H9 (cell line): ENCODE results near the gene NUDT3. TPM values are rescaled to one million over a fixed set of nuclear protein-coding genes. Genes with fewer than 3 reads are reported as not detected.

Experiments
- DNase-seq: peaks from one replicate; pipeline ENCODE4 v3.0.0-alpha.2; 2017
- H2AFZ ChIP-seq: one replicate; pipeline ENCODE4 v1.6.1; 2013; ENCODE audit warnings: mild to moderate bottlenecking, low read length, control low read depth, moderate library complexity
- H2AK5ac ChIP-seq: 2 replicates; pipeline ENCODE4 v1.6.1; 2013; ENCODE audit warnings: low read length, control low read depth, mixed read lengths; ENCODE audit not compliant: insufficient read length
- H2BK120ac ChIP-seq: one replicate; pipeline ENCODE4 v1.6.1; 2013; ENCODE audit warnings: low read depth, mild to moderate bottlenecking, low read length, control low read depth, inconsistent platforms; ENCODE audit not compliant: poor library complexity, severe bottlenecking
- H2BK12ac ChIP-seq: 2 replicates; pipeline ENCODE4 v1.6.1; 2013; ENCODE audit warnings: low read length, control low read depth, mixed read lengths, low read depth; ENCODE audit not compliant: insufficient read length
- H2BK15ac ChIP-seq: 2 replicates; pipeline ENCODE4 v1.6.1; 2013; ENCODE audit warnings: low read depth, low read length, control low read depth
- H2BK20ac ChIP-seq: one replicate; pipeline ENCODE4 v1.6.1; 2013; ENCODE audit warnings: low read depth, mild to moderate bottlenecking, low read length, control low read depth, inconsistent platforms; ENCODE audit not compliant: poor library complexity, severe bottlenecking
- H2BK5ac ChIP-seq: 2 replicates; pipeline ENCODE4 v1.6.1; 2013; ENCODE audit warnings: low read length, control low read depth, mixed read lengths; ENCODE audit not compliant: insufficient read length
- H3K14ac ChIP-seq: 2 replicates; pipeline ENCODE4 v1.6.1; 2013; ENCODE audit warnings: low read length, control low read depth; ENCODE audit not compliant: insufficient read depth
- H3K18ac ChIP-seq: 2 replicates; pipeline ENCODE4 v1.6.1; 2013; ENCODE audit warnings: low read depth, mild to moderate bottlenecking, mixed read lengths, low read length, control low read depth; ENCODE audit not compliant: insufficient read length
- H3K23ac ChIP-seq: 2 replicates; pipeline ENCODE4 v1.6.1; 2013; ENCODE audit warnings: low read length, control low read depth, mixed read lengths, low read depth; ENCODE audit not compliant: insufficient read length
- H3K23me2 ChIP-seq: 2 replicates; pipeline ENCODE4 v1.6.1; 2013; ENCODE audit warnings: low read depth, mild to moderate bottlenecking, mixed read lengths, low read length, control low read depth; ENCODE audit not compliant: insufficient read length, poor library complexity, severe bottlenecking
- H3K27ac ChIP-seq: 2 replicates; pipeline ENCODE4 v1.5.1; 2013; ENCODE audit warnings: low read length, control low read depth, mixed read lengths, low read depth; ENCODE audit not compliant: insufficient read length
- H3K27me3 ChIP-seq: 2 replicates; pipeline ENCODE4 v1.6.1; 2013; ENCODE audit warnings: low read length, control low read depth, inconsistent platforms; ENCODE audit not compliant: insufficient read depth
- H3K4ac ChIP-seq: 2 replicates; pipeline ENCODE4 v1.6.1; 2013; ENCODE audit warnings: low read depth, mild to moderate bottlenecking, control low read depth, inconsistent platforms, low read length, moderate library complexity
- H3K4me1 ChIP-seq: 2 replicates; pipeline ENCODE4 v1.6.1; 2013; ENCODE audit warnings: low read length, control low read depth, inconsistent platforms; ENCODE audit not compliant: insufficient read depth
- H3K4me2 ChIP-seq: 2 replicates; pipeline ENCODE4 v1.6.1; 2013; ENCODE audit warnings: low read length, control low read depth, mixed read lengths; ENCODE audit not compliant: insufficient read length, insufficient read depth
- H3K56ac ChIP-seq: 2 replicates; pipeline ENCODE4 v1.6.1; 2013; ENCODE audit warnings: low read depth, mild to moderate bottlenecking, mixed read lengths, low read length, control low read depth; ENCODE audit not compliant: insufficient read length
- H3K79me1 ChIP-seq: 2 replicates; pipeline ENCODE4 v1.6.1; 2013; ENCODE audit warnings: low read depth, mild to moderate bottlenecking, moderate library complexity, low read length, control low read depth, inconsistent platforms; ENCODE audit not compliant: insufficient read depth, poor library complexity, severe bottlenecking
- H3K79me2 ChIP-seq: 2 replicates; pipeline ENCODE4 v1.6.1; 2013; ENCODE audit warnings: low read length, control low read depth, inconsistent platforms; ENCODE audit not compliant: insufficient read depth
- H3K9ac ChIP-seq: 2 replicates; pipeline ENCODE4 v1.6.1; 2013; ENCODE audit warnings: low read length, control low read depth, mixed read lengths; ENCODE audit not compliant: insufficient read length; ENCODE audit errors: extremely low read depth
- H3K9me3 ChIP-seq: one replicate; pipeline ENCODE4 v1.6.1; 2013; ENCODE audit warnings: low read depth, low read length, inconsistent platforms; ENCODE audit not compliant: control insufficient read depth
- H3T11ph ChIP-seq: one replicate; pipeline ENCODE4 v1.6.1; 2013; ENCODE audit warnings: mild to moderate bottlenecking, low read length, control low read depth, inconsistent platforms
- H4K20me1 ChIP-seq: one replicate; pipeline ENCODE4 v1.6.1; 2013; ENCODE audit not compliant: control insufficient read depth, insufficient read length, insufficient read depth
- H4K5ac ChIP-seq: 2 replicates; pipeline ENCODE4 v1.6.1; 2013; ENCODE audit warnings: low read depth, mild to moderate bottlenecking, mixed read lengths, low read length, control low read depth; ENCODE audit not compliant: insufficient read length
- H4K8ac ChIP-seq: replicated peaks from 2 replicates; pipeline ENCODE4 v1.6.1; 2013; ENCODE audit warnings: low read length, control low read depth, mixed read lengths, low read depth; ENCODE audit not compliant: insufficient read length
- H4K91ac ChIP-seq: 2 replicates; pipeline ENCODE4 v1.6.1; 2013; ENCODE audit warnings: low read depth, mild to moderate bottlenecking, moderate library complexity, mixed read lengths, low read length, control low read depth; ENCODE audit not compliant: insufficient read length
- H3K27ac Mint-ChIP-seq, 3 experiments: 2 replicates in 2 of 3; 3 replicates in 1 of 3; pipeline ENCODE4 v1.8.0; 2020 to 2021; ENCODE audit warnings: mixed read lengths in 3 of 3, mild to moderate bottlenecking in 1 of 3, moderate library complexity in 1 of 3
- H3K27me3 Mint-ChIP-seq: 2 replicates; pipeline ENCODE4 v1.8.0; 2021; ENCODE audit warnings: low read depth, mild to moderate bottlenecking, moderate library complexity, mixed read lengths
- H3K36me3 Mint-ChIP-seq, 3 experiments: 2 replicates in 2 of 3; 3 replicates in 1 of 3; pipeline ENCODE4 v1.8.0; 2020 to 2021; ENCODE audit warnings: low read depth in 3 of 3, mixed read lengths in 3 of 3; ENCODE audit not compliant: insufficient read depth in 1 of 3
- H3K4me1 Mint-ChIP-seq, 2 experiments: 2 replicates each; pipeline ENCODE4 v1.8.0; 2020; ENCODE audit warnings: mixed read lengths in 2 of 2
- H3K4me3 Mint-ChIP-seq, 2 experiments: 2 replicates in 1 of 2; 3 replicates in 1 of 2; pipeline ENCODE4 v1.8.0; 2020 to 2021; ENCODE audit warnings: mild to moderate bottlenecking in 2 of 2, mixed read lengths in 2 of 2, moderate library complexity in 1 of 2
- H3K9me3 Mint-ChIP-seq, 2 experiments: 2 replicates in 1 of 2; 3 replicates in 1 of 2; pipeline ENCODE4 v1.8.0; 2020; ENCODE audit warnings: mild to moderate bottlenecking in 2 of 2, mixed read lengths in 2 of 2, moderate library complexity in 1 of 2
- CTCF ChIP-seq: fragments of 200-600 bp; sonication (generic); conservative IDR thresholded peaks from 3 replicates; pipeline ENCODE4 v1.8.0; 2021; ENCODE audit warnings: antibody characterized with exemption, mild to moderate bottlenecking
- WGBS: extraction: QIAGEN DNeasy Blood & Tissue Kit; methylation state at CpG from one replicate; pipeline ENCODE4 v1.1.7; 2013; ENCODE audit warnings: missing lambda C conversion rate, low lambda C conversion rate, mixed read lengths; ENCODE audit not compliant: insufficient read length; ENCODE audit errors: extremely low coverage; 5-methylcytosine and 5-hydroxymethylcytosine counted together
- total RNA-seq: library from RNA; stranded (reverse); gene quantifications from 2 replicates; pipeline ENCODE4 v1.2.1, GENCODE V29; 2021

NUDT3 gene
- total RNA-seq, 1 experiment from 2014 or later, result 23.6 TPM

GRCh38 chr6:34350137-34350933 lies 42.1 kb downstream of the NUDT3 start:
- H4K91ac ChIP-seq, result no peak overlapping the region
- no peak overlapping the region for H2BK120ac ChIP-seq
- peaks cover 1% of the 10 kb centered on the region; the same call in 1 of the 2 replicates for H3K79me2 ChIP-seq
- H3K23ac ChIP-seq, result no peak overlapping the region
- no peak overlapping the region for H3K9ac ChIP-seq
- H2AFZ ChIP-seq, result no peak overlapping the region
- H3K56ac ChIP-seq, result no peak overlapping the region
- H3K79me1 ChIP-seq, result no peaks in the 10 kb centered on the region
- H4K8ac ChIP-seq, result no peak overlapping the region
- H3K4me1 Mint-ChIP-seq, result no peaks in the 10 kb centered on the region
- no peak overlapping the region for H3K4me2 ChIP-seq
- no peak overlapping the region for H2BK12ac ChIP-seq
- H3K4me1 ChIP-seq, result no peaks in the 10 kb centered on the region
- H3K27me3 ChIP-seq, result no peaks in the 10 kb centered on the region
- no peak overlapping the region for H4K5ac ChIP-seq
- no peaks in the 10 kb centered on the region for H3K27me3 Mint-ChIP-seq
- no peaks in the 10 kb centered on the region for H3K23me2 ChIP-seq
- H3K27ac ChIP-seq, result no peak overlapping the region
- no peak overlapping the region for H3K4me3 Mint-ChIP-seq
- H3K27ac Mint-ChIP-seq, result peak overlapping the region in 1 of 3 experiments; percentile 53; a peak in 2 of 7 replicates
- H3K14ac ChIP-seq, result no peak overlapping the region
- H2BK15ac ChIP-seq, result no peak overlapping the region
- H3K9me3 Mint-ChIP-seq, result no peaks in the 10 kb centered on the region
- no CpG with 5 or more reads among the region's 1 CpG for WGBS
- H3K36me3 Mint-ChIP-seq, result peaks cover 0 to 2% (median 0%) of the 10 kb centered on the region in 3 experiments; a peak in 2 of 7 replicates
- no peak overlapping the region for H3T11ph ChIP-seq
- H2BK5ac ChIP-seq, result no peak overlapping the region
- no peaks in the 10 kb centered on the region for H4K20me1 ChIP-seq
- H3K4ac ChIP-seq, result no peak overlapping the region
- H3K18ac ChIP-seq, result no peak overlapping the region
- no peak for DNase-seq
- no peak overlapping the region for H2BK20ac ChIP-seq
- H3K9me3 ChIP-seq, result no peaks in the 10 kb centered on the region
- no peak overlapping the region for H2AK5ac ChIP-seq
- no peak for TF ChIP-seq CTCF
